AG09309 (cell line): ENCODE results near the gene ZCCHC10.

ENCODE experiments used
- DNase-seq: peaks from one replicate; pipeline ENCODE4 v3.0.0-alpha.2; 2010; ENCODE audit warnings: low read depth
- H3K4me3 ChIP-seq: 2 replicates; pipeline ENCODE4 v1.5.1; 2011; ENCODE audit warnings: mild to moderate bottlenecking, low read depth, low read length, moderate library complexity; ENCODE audit not compliant: control insufficient read depth
- TF ChIP-seq, protein P1 (sequence below): IDR thresholded peaks from 2 replicates; pipeline ENCODE4 v1.5.1; 2011; ENCODE audit warnings: mild to moderate bottlenecking, low read depth, low read length, inconsistent platforms; ENCODE audit not compliant: insufficient read depth, control insufficient read depth; ENCODE audit errors: missing control alignments

Gene ZCCHC10

GRCh38 chr5:133025804-133026663, at the start of gene ZCCHC10:
TSS of gene ZCCHC10 (minus strand) at chr5:133026549. CDS start at chr5:133026537, 12 bp downstream.
- H3K4me3 ChIP-seq: peak within 1 kb of the TSS; percentile 92
- DNase-seq: peak; percentile 48
- TF ChIP-seq, protein P1, sequence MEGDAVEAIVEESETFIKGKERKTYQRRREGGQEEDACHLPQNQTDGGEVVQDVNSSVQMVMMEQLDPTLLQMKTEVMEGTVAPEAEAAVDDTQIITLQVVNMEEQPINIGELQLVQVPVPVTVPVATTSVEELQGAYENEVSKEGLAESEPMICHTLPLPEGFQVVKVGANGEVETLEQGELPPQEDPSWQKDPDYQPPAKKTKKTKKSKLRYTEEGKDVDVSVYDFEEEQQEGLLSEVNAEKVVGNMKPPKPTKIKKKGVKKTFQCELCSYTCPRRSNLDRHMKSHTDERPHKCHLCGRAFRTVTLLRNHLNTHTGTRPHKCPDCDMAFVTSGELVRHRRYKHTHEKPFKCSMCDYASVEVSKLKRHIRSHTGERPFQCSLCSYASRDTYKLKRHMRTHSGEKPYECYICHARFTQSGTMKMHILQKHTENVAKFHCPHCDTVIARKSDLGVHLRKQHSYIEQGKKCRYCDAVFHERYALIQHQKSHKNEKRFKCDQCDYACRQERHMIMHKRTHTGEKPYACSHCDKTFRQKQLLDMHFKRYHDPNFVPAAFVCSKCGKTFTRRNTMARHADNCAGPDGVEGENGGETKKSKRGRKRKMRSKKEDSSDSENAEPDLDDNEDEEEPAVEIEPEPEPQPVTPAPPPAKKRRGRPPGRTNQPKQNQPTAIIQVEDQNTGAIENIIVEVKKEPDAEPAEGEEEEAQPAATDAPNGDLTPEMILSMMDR: no peak

DNA sequence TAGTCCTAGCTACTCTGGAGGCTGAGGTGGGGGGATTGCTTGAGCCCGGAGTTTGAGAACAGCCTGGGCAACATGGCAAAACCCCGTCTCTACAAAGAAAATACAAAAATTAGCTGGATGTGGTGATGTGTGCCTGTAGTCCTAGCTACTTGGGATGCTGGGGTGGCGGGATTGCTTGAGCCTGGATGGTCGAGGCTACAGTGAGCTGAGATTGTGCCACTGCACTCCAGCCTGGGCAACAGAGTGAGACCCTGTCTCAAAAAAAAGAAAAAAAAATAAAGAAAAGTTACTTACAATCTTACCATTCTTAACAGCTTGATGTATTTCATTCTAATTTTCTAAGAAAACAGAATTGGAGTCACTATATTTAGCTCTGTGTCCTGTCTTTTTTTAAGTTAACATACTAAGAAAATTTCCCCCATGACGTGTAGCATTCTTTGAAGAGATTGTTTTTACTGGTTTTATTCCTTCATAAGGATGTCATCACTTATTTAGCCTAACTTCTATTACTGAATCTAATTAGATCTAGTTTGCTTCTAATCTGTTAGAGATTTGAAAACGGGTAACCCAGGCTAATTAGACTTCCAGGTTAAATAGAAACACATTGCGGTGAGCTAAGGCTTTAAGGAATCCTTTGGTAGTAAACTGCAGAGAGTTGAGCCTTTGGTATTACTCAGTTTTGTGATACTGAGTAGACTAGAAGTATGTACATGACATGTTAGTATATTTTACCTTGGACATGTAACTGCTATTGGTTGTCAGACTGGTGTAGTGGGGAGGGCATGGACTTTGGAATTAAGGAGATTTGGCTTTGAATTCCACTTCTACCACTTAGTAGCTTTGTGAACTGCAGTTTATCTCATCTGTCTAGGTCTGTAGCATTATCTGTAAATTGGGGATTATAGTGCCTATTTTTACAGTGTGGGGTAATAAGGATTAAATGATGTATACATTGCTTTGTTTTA, 49.5 kb upstream of the ZCCHC10 start:
- peak; percentile 27 for DNase-seq
- no peak overlapping the region for H3K4me3 ChIP-seq
- TF ChIP-seq, protein P1: no peak

DNA sequence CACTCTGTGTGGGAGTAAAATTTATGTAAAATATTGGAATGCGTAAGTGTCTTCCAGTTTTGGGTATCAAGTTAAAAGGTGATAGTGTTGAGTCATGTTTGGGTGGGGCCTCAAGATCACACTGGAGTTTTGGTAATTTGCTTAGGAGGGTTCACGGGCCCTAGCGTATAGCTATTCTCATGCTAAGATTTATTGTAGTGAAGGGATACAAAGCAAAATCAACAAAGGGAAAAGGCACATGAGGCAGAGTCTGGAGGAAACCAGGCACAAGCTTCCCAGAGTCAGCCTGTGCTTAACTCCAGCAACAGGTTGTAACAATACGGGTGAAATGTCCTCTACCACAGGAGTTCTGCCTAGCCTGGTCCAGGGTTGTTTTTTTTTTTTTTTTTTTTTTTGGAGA, 45.7 kb upstream of the ZCCHC10 start:
- TF ChIP-seq, protein P1: no peak
- no peak overlapping the region for H3K4me3 ChIP-seq
- DNase-seq: no peak

DNA sequence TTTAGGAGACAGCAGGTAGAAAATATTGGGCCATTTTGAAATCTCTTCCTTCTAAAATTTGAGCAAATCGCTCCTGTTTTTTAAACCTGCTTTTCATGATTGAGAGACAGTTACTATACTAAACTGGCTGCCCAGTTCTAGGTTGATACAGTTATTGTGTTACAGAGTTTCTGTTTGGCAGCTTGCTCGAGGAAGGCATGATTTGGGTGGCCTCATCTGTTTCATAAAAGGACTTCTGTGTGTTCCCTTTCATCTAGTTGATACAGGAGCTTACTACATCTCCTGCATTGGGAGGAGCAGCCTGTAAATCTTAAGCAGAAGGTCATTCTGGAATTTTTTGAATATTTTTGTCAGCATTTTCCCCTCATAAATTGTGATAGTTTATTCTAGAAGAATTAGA, 39.7 kb upstream of the ZCCHC10 start:
- TF ChIP-seq, protein P1: no peak

GRCh38 chr5:133065471-133065870, 39.1 kb upstream of the ZCCHC10 start:
- no peak overlapping the region for H3K4me3 ChIP-seq
- DNase-seq: no peak
- TF ChIP-seq, protein P1: no peak

More for the DNA sequence above, 39.7 kb upstream of the ZCCHC10 start:
- DNase-seq: no peak
- no peak overlapping the region for H3K4me3 ChIP-seq

GRCh38 chr5:133063965-133064364, 37.6 kb upstream of the ZCCHC10 start:
- no peak overlapping the region for H3K4me3 ChIP-seq
- no peak for DNase-seq
- TF ChIP-seq, protein P1: no peak
